PFSK-1 (cell line): ENCODE results near the gene CUX1.

Experiments
- FOXP2 ChIP-seq: optimal IDR thresholded peaks from 2 replicates; pipeline ENCODE3; 2011; ENCODE audit warnings: borderline replicate concordance, control low read depth, inconsistent platforms; ENCODE audit not compliant: insufficient read depth; ENCODE audit errors: extremely low read length, extremely low read depth
- POLR2AphosphoS5 ChIP-seq: IDR thresholded peaks from 2 replicates; pipeline ENCODE4 v1.6.1; 2012; ENCODE audit warnings: low read depth, mild to moderate bottlenecking, control low read depth, low read length, moderate library complexity
- SIN3A ChIP-seq: IDR thresholded peaks from 2 replicates; pipeline ENCODE4 v1.6.1; 2012; ENCODE audit warnings: mild to moderate bottlenecking, low read length, moderate library complexity, borderline replicate concordance; ENCODE audit not compliant: insufficient read depth
- TAF1 ChIP-seq: IDR thresholded peaks from 2 replicates; pipeline ENCODE4 v1.6.1; 2012; ENCODE audit warnings: low read length, control low read depth, borderline replicate concordance; ENCODE audit not compliant: insufficient read depth
- TF ChIP-seq, protein P1 (sequence below), 2 experiments: IDR thresholded peaks; 2 replicates each; pipeline versions ENCODE4 v1.6.1 to v1.8.0; 2011 to 2012; ENCODE audit warnings: low read depth in 2 of 2, low read length in 2 of 2, control low read depth in 1 of 2, inconsistent platforms in 1 of 2, mild to moderate bottlenecking in 1 of 2, moderate library complexity in 1 of 2; ENCODE audit not compliant: insufficient read depth in 1 of 2

Gene CUX1

DNA sequence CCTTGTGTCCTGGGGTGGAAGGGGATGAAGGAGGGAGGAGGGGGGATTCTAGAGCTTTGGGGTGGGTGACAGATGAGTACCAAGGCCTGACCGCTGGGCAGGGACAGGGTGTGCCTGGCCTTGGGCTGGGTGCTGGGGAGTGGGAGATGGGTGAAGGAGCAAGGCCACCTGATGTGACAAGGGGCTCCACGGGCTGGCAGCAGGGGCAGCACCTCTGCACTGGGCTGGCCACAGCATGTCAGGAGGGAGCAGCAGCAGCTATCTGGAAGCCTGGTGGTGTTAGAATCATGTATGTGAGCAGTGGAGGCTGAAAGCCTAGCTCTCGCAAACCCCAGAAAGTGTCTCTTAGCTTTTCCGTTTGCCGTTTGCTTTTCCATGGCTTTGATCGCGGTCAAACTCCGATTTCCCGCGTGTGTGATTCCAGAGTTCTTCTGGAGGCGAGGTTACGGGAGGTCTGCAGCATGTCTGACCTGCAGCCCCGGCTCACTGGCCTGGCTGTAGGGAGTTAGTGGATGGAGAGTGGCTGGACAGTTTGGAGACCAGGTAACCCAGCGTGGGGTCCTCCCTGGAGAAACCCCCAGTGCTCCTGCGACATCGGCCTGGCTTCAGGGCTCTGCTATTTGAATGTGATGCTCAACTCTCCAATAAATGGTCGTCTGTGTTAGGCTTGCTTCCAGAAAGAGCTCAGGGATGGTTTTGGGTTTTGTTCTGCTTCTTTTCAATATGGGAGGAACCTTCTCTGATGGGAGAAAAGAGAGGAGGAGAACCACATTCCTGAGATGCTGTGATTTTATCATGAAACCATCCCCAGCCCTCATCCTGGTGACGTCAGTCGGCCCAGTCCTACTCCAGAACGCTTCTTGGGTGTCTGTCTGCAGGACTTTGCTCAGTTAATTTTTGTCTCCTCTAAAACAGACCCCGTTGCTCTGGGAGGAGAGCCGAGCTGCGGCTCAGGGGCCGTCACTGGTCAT is 105.5 kb downstream of the CUX1 start:
- TF ChIP-seq FOXP2 (no peak), TAF1 (no peak)

DNA sequence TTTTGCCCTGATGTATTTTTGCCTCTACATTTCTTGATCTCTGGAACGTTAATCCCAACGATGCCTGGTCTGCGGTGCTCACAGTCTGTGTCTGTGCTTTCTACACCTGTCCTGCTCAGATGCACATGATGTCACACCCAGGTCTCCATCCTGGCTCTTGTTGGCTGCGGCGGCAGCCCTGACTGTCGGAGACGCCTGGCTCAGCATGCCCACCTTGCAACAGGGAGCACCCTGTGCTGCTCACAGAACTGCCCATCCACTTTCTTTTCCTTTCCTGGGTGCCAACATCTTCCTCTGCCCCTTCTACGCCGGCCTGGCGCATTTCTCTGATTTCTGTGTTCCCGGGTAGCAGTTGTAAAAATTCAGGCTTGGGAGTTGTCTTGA is 106.2 kb downstream of the CUX1 start:
- TF ChIP-seq, protein P1, sequence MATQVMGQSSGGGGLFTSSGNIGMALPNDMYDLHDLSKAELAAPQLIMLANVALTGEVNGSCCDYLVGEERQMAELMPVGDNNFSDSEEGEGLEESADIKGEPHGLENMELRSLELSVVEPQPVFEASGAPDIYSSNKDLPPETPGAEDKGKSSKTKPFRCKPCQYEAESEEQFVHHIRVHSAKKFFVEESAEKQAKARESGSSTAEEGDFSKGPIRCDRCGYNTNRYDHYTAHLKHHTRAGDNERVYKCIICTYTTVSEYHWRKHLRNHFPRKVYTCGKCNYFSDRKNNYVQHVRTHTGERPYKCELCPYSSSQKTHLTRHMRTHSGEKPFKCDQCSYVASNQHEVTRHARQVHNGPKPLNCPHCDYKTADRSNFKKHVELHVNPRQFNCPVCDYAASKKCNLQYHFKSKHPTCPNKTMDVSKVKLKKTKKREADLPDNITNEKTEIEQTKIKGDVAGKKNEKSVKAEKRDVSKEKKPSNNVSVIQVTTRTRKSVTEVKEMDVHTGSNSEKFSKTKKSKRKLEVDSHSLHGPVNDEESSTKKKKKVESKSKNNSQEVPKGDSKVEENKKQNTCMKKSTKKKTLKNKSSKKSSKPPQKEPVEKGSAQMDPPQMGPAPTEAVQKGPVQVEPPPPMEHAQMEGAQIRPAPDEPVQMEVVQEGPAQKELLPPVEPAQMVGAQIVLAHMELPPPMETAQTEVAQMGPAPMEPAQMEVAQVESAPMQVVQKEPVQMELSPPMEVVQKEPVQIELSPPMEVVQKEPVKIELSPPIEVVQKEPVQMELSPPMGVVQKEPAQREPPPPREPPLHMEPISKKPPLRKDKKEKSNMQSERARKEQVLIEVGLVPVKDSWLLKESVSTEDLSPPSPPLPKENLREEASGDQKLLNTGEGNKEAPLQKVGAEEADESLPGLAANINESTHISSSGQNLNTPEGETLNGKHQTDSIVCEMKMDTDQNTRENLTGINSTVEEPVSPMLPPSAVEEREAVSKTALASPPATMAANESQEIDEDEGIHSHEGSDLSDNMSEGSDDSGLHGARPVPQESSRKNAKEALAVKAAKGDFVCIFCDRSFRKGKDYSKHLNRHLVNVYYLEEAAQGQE (IDR thresholded peaks at IDR 0.05; ENCODE audit: insufficient read depth in 1 of 2, low read depth in 2 of 2, low read length in 2 of 2), result no peak
- TF ChIP-seq TAF1 (no peak), POLR2AphosphoS5 (no peak), FOXP2 (no peak), SIN3A (no peak)

DNA sequence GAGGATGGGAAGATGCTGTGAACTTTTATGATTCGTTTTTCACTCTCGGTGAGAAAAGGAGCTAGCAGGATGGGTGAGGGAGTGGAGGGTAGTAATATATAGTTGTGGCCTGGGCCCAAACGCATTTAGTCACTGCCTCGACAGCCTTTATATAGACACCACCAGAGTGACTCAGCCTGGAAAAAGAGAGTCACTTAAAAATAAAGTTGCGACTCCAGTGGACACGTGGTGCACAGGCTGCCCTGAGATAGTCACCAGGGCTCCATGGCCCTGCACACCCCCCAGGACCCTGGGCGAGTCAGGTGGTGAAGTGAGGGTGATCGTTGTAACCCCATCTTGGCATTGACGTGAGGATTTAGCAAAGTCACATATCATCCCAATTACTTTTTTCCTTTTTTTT is 106.7 kb downstream of the CUX1 start:
- TF ChIP-seq, protein P1 (IDR thresholded peaks at IDR 0.05; ENCODE audit: insufficient read depth in 1 of 2, low read depth in 2 of 2, low read length in 2 of 2), result no peak
- no peak for TF ChIP-seq FOXP2
- no peak for TF ChIP-seq TAF1
- TF ChIP-seq POLR2AphosphoS5, result no peak
- TF ChIP-seq SIN3A, result no peak

DNA sequence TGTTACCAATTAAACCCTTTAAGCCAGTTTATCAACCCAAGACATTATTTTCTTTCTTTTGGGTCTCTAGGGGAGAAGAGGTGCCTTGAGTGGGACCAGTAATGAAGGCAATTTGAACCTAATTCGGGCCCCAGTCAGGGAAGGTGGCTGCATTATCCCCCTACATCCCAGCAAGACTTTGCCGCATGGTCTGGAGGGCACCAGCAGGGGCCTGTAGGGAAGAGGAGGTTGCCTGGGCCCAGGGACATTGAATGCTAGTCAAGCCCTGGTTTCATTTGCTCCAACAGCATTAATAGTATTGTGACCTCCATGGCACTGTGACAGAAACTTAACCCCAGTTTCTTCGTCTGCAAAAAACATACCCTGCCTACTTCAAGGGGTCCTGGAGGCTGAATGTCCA is 108.8 kb downstream of the CUX1 start:
- TF ChIP-seq SIN3A (no peak), POLR2AphosphoS5 (no peak), TAF1 (no peak), FOXP2 (no peak)
- TF ChIP-seq, protein P1 (IDR thresholded peaks at IDR 0.05; ENCODE audit: insufficient read depth in 1 of 2, low read depth in 2 of 2, low read length in 2 of 2), result no peak

DNA sequence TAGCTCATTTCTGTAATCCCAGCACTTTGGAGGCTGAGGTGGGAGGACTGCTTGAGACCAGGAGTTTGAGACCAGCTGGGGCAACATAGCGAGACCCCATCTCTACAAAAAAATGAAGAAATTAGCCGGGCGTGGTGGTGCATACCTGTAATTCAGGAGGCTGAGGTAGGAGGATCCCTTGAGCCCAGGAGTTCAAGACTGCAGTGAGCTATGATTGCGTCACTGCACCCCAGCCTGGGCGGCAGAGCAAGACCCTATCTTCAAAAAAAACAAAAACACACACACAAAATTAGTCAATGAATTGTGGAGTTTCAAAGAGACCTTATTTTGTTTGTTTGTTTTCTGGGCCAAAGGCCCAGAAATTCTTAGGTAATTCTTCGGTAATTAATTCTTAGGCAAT is 110.0 kb downstream of the CUX1 start:
- no peak for TF ChIP-seq FOXP2
- no peak for TF ChIP-seq POLR2AphosphoS5
- TF ChIP-seq TAF1, result no peak
- TF ChIP-seq, protein P1 (IDR thresholded peaks at IDR 0.05; ENCODE audit: insufficient read depth in 1 of 2, low read depth in 2 of 2, low read length in 2 of 2), result no peak
- TF ChIP-seq SIN3A, result no peak
